Activated CD4-positive, alpha-beta memory T cell treated with anti-CD3 and anti-CD28 coated beads for 36 hours (primary cell): Measurements from ENCODE around the gene NOL12. TPM values are rescaled to one million over a fixed set of nuclear protein-coding genes. Genes with fewer than 3 reads are reported as not detected.

ENCODE experiments used
- CTCF ChIA-PET: fragments of 350-600 bp; sonication (Branson Sonifier 250); formaldehyde crosslinking; loops from one replicate; lab custom pipeline; 2021; ENCODE audit warnings: antibody characterized with exemption, inconsistent platforms; lab: Charles Lee
- POLR2A ChIA-PET: fragments of 350-600 bp; sonication (Branson Sonifier 250); formaldehyde crosslinking; loops from one replicate; lab custom pipeline; 2021; ENCODE audit warnings: antibody characterized with exemption; lab: Charles Lee
- DNase-seq: peaks from one replicate; pipeline ENCODE4 v3.0.0-alpha.2; 2020
- H3K27ac Mint-ChIP-seq: one replicate; pipeline ENCODE4 v1.8.0; 2021; ENCODE audit warnings: mixed read lengths
- H3K27me3 Mint-ChIP-seq: one replicate; pipeline ENCODE4 v1.8.0; 2021; ENCODE audit warnings: mixed read lengths
- H3K36me3 Mint-ChIP-seq: one replicate; pipeline ENCODE4 v1.8.0; 2021; ENCODE audit warnings: mixed read lengths
- H3K4me1 Mint-ChIP-seq: one replicate; pipeline ENCODE4 v1.8.0; 2021; ENCODE audit warnings: low read depth, mixed read lengths
- H3K4me3 Mint-ChIP-seq: one replicate; pipeline ENCODE4 v1.8.0; 2021; ENCODE audit warnings: mild to moderate bottlenecking, mixed read lengths
- H3K9me3 Mint-ChIP-seq: one replicate; pipeline ENCODE4 v1.8.0; 2021; ENCODE audit warnings: mixed read lengths
- intact Hi-C: fragments of 100-400 bp; cut with micrococcal nuclease; formaldehyde crosslinking; loops from one replicate; pipeline ENCODE4 v1.15.1; 2023
- total RNA-seq, 2 experiments: library from RNA; stranded (reverse); gene quantifications; one replicate each; pipeline ENCODE4 v1.2.3, GENCODE V29; 2021

The NOL12 gene
- total RNA-seq, 2 experiments from 2014 or later, result 32.5 to 33.3 TPM

- ChIA-PET CTCF (no interaction called here), POLR2A (no interaction called here)
- Mint-ChIP-seq H3K27ac (no peak overlapping the region), H3K4me3 (no peak overlapping the region), H3K36me3 (peaks cover 2% of the 10 kb centered on the region), H3K4me1 (peaks cover 2% of the 10 kb centered on the region), H3K9me3 (no peaks in the 10 kb centered on the region), H3K27me3 (no peaks in the 10 kb centered on the region)
- intact Hi-C loops, result loop anchor here (10.0 kb wide), 1 partner anchor 105 kb away; the partner anchor contains the start of gene SH3BP1
- DNase-seq, result no peak
Measured at GRCh38 chr22:37739611-37740049, 53.5 kb downstream of the NOL12 start.

GRCh38 chr22:37740455-37741311, 54.5 kb downstream of the NOL12 start:
- ChIA-PET POLR2A (no interaction called here), CTCF (interaction anchor here (0.5 to 0.7 kb wide), 2 partner anchors 98 to 215 kb away, joined by 3 read pairs; no protein-coding TSS in a partner anchor)
- intact Hi-C loops, result loop anchor here (10.0 kb wide), 1 partner anchor 106 kb away; the partner anchor contains the start of gene SH3BP1
- DNase-seq, result no peak
- Mint-ChIP-seq H3K36me3 (peaks cover 2% of the 10 kb centered on the region), H3K4me3 (no peak overlapping the region), H3K27ac (no peak overlapping the region), H3K4me1 (peaks cover 10% of the 10 kb centered on the region), H3K27me3 (no peaks in the 10 kb centered on the region), H3K9me3 (no peaks in the 10 kb centered on the region)

GRCh38 chr22:37741312-37741795, 55.2 kb downstream of the NOL12 start:
- Mint-ChIP-seq H3K36me3 (peaks cover 2% of the 10 kb centered on the region), H3K9me3 (no peaks in the 10 kb centered on the region), H3K4me1 (peaks cover 10% of the 10 kb centered on the region), H3K4me3 (no peak overlapping the region), H3K27ac (no peak overlapping the region), H3K27me3 (no peaks in the 10 kb centered on the region)
- ChIA-PET POLR2A (no interaction called here), CTCF (interaction anchor here (0.7 kb wide), 1 partner anchor 98 kb away, joined by 3 read pairs; no protein-coding TSS in a partner anchor)
- intact Hi-C loops, result loop anchor here (10.0 kb wide), 1 partner anchor 107 kb away; the partner anchor contains the start of gene SH3BP1
- no peak for DNase-seq

- H3K9me3 Mint-ChIP-seq, result no peaks in the 10 kb centered on the region
- peaks cover 16% of the 10 kb centered on the region for H3K4me1 Mint-ChIP-seq
- no peak overlapping the region for H3K27ac Mint-ChIP-seq
- DNase-seq, result no peak
- no peak overlapping the region for H3K4me3 Mint-ChIP-seq
- no peaks in the 10 kb centered on the region for H3K27me3 Mint-ChIP-seq
- ChIA-PET CTCF (no interaction called here), POLR2A (no interaction called here)
- intact Hi-C loops, result loop anchor here (10.0 kb wide), 1 partner anchor 108 kb away; the partner anchor contains the start of gene SH3BP1
- H3K36me3 Mint-ChIP-seq, result peaks cover 2% of the 10 kb centered on the region
Measured at GRCh38 chr22:37742376-37743171, 56.4 kb downstream of the NOL12 start.

Other genes starting within 250 kb of the NOL12 start
- gene MFNG, start 200.0 kb upstream of the NOL12 start, total RNA-seq, result 100 to 1,000 TPM; 101 to 106 TPM
- gene CARD10, start 166.9 kb upstream of the NOL12 start, total RNA-seq, result under 1 TPM in 1 of 2 experiments, not detected in 1; 0.12 TPM
- 1 to 10 TPM; 1.4 to 1.9 TPM for gene CDC42EP1, start 125.9 kb upstream of the NOL12 start, total RNA-seq
- not detected for gene LGALS2, start 106.3 kb upstream of the NOL12 start, total RNA-seq
- 10 to 100 TPM; 59.0 to 61.1 TPM for gene GGA1, start 77.5 kb upstream of the NOL12 start, total RNA-seq
- 100 to 1,000 TPM in 1 of 2 experiments, 10 to 100 TPM in 1; 97.6 to 102 TPM for gene SH3BP1, start 46.7 kb upstream of the NOL12 start, total RNA-seq
- gene PDXP, start 27.6 kb upstream of the NOL12 start, total RNA-seq, result 10 to 100 TPM; 21.9 to 22.9 TPM
- 100 to 1,000 TPM; 816 to 833 TPM for gene LGALS1, start 10.7 kb upstream of the NOL12 start, total RNA-seq
- gene TRIOBP, start 10.7 kb downstream of the NOL12 start, total RNA-seq, result 10 to 100 TPM; 25.0 to 26.8 TPM
- 10 to 100 TPM; 21.8 TPM for gene GCAT, start 121.6 kb downstream of the NOL12 start, total RNA-seq
- under 1 TPM in 1 of 2 experiments, not detected in 1; 0.19 TPM for gene GALR3, start 137.0 kb downstream of the NOL12 start, total RNA-seq
- 10 to 100 TPM; 16.9 to 17.5 TPM for gene ANKRD54, start 158.0 kb downstream of the NOL12 start, total RNA-seq
- gene EIF3L, start 163.1 kb downstream of the NOL12 start, total RNA-seq, result 100 to 1,000 TPM; 656 to 664 TPM
- 10 to 100 TPM; 18.4 to 19.1 TPM for gene MICALL1, start 220.0 kb downstream of the NOL12 start, total RNA-seq